K562 (cell line): ENCODE measurements around the gene CLK3. TPM values are rescaled to one million over a fixed set of nuclear protein-coding genes. Genes with fewer than 3 reads are reported as not detected.

Experiments used
- BRD4 ChIP-seq: fragments of 200-600 bp; sonication (generic); IDR thresholded peaks from 2 replicates; pipeline ENCODE4 v1.6.1; 2017; ENCODE audit warnings: inconsistent platforms
- CLOCK ChIP-seq: fragments of 250-450 bp; sonication (Bioruptor Pico); IDR thresholded peaks from 2 replicates; pipeline ENCODE4 v1.4.0; 2020; ENCODE audit warnings: mild to moderate bottlenecking, moderate library complexity, borderline replicate concordance
- CREB5 ChIP-seq: fragments of 250-450 bp; sonication (Bioruptor Pico); IDR thresholded peaks from 2 replicates; pipeline ENCODE4 v1.5.0; 2020; ENCODE audit warnings: mild to moderate bottlenecking
- DACH1 ChIP-seq: fragments of 450-650 bp; IDR thresholded peaks from 2 replicates; pipeline ENCODE4 v1.6.1; 2018; ENCODE audit not compliant: partially characterized antibody
- FOXA1 ChIP-seq: fragments of 450-650 bp; IDR thresholded peaks from 2 replicates; pipeline ENCODE4 v1.6.1; 2016; ENCODE audit warnings: mild to moderate bottlenecking, borderline replicate concordance
- GATAD2A ChIP-seq: fragments of 450-650 bp; IDR thresholded peaks from 2 replicates; pipeline ENCODE4 v1.6.1; 2017
- LEF1 ChIP-seq: fragments of 450-650 bp; IDR thresholded peaks from 2 replicates; pipeline ENCODE4 v1.6.1; 2016; ENCODE audit warnings: mild to moderate bottlenecking
- MAFK ChIP-seq: IDR thresholded peaks from 2 replicates; pipeline ENCODE4 v1.6.1; 2011; ENCODE audit warnings: low read length, improper control_type of control experiment
- NFRKB ChIP-seq: fragments of 450-650 bp; IDR thresholded peaks from 2 replicates; pipeline ENCODE4 v1.6.1; 2016; ENCODE audit warnings: low read depth
- POLR3A ChIP-seq: IDR thresholded peaks from 2 replicates; pipeline ENCODE4 v1.6.1; 2011; ENCODE audit warnings: borderline replicate concordance, mild to moderate bottlenecking, moderate library complexity; ENCODE audit not compliant: insufficient read length, insufficient read depth; ENCODE audit errors: extremely low read depth
- POLR3G ChIP-seq: IDR thresholded peaks from 2 replicates; pipeline ENCODE4 v1.6.1; 2011; ENCODE audit not compliant: insufficient read length, insufficient replicate concordance; ENCODE audit errors: extremely low read depth
- ZNF507 ChIP-seq: conservative IDR thresholded peaks from 2 replicates; pipeline ENCODE4 v1.6.1; 2017; ENCODE audit warnings: missing genetic modification characterization, missing compliant biosample characterization
- ZNF764 ChIP-seq: fragments of 250-450 bp; sonication (Bioruptor Pico); IDR thresholded peaks from 2 replicates; pipeline ENCODE4 v1.4.0; 2020; ENCODE audit warnings: low read depth, mild to moderate bottlenecking, moderate library complexity
- polyA plus RNA-seq, 8 experiments: library from polyadenylated mRNA; depleted of rRNA in 4 of 8; stranded (reverse) in 5 of 8; unstranded in 3 of 8; fragments of >200 nt; fragmentation: Nextera tagmentation in 2 of 8; fragmentation: Illumina TruSeq in 1 of 8; extraction: Ambion mirVana in 2 of 8; extraction: Trizol in 1 of 8; gene quantifications; 2 replicates each; pipeline versions ENCODE4 v1.2.1 to v1.2.3, GENCODE V29; 2011 to 2014; ENCODE audit warnings: inconsistent platforms in 1 of 8, missing spikeins in 1 of 8
- total RNA-seq, 7 experiments: library from RNA; depleted of rRNA in 6 of 7; stranded (reverse); fragments of >200 nt in 6 of 7; fragmentation: Illumina TruSeq in 2 of 7; extraction: Trizol in 2 of 7; gene quantifications; 2 replicates each; pipeline versions ENCODE4 v1.2.1 to v1.2.3, GENCODE V29; 2011 to 2021; ENCODE audit warnings: low replicate concordance in 1 of 7
- TF ChIP-seq, protein P1 (sequence below), 2 experiments: fragments of 450-650 bp; IDR thresholded peaks; 2 replicates each; pipeline ENCODE4 v1.6.1; 2016; ENCODE audit warnings: mild to moderate bottlenecking in 2 of 2, borderline replicate concordance in 1 of 2, low read depth in 1 of 2, moderate library complexity in 1 of 2
- TF ChIP-seq, protein P2 (sequence below): sonication (generic); formaldehyde crosslinking; IDR thresholded peaks from 2 replicates; pipeline ENCODE4 v1.9.0; 2022; ENCODE audit warnings: mild to moderate bottlenecking, missing genetic modification reagents

Gene CLK3
- total and polyA plus RNA-seq, 9 of the 15 experiments (the other 6 are each of a cell fraction or from before 2014, with no cell fraction given): 1.2 to 95.2 (median 51.7) TPM

GRCh38 chr15:74642734-74643664, 27.4 kb downstream of the CLK3 start (continued):
- TF ChIP-seq, protein P1, sequence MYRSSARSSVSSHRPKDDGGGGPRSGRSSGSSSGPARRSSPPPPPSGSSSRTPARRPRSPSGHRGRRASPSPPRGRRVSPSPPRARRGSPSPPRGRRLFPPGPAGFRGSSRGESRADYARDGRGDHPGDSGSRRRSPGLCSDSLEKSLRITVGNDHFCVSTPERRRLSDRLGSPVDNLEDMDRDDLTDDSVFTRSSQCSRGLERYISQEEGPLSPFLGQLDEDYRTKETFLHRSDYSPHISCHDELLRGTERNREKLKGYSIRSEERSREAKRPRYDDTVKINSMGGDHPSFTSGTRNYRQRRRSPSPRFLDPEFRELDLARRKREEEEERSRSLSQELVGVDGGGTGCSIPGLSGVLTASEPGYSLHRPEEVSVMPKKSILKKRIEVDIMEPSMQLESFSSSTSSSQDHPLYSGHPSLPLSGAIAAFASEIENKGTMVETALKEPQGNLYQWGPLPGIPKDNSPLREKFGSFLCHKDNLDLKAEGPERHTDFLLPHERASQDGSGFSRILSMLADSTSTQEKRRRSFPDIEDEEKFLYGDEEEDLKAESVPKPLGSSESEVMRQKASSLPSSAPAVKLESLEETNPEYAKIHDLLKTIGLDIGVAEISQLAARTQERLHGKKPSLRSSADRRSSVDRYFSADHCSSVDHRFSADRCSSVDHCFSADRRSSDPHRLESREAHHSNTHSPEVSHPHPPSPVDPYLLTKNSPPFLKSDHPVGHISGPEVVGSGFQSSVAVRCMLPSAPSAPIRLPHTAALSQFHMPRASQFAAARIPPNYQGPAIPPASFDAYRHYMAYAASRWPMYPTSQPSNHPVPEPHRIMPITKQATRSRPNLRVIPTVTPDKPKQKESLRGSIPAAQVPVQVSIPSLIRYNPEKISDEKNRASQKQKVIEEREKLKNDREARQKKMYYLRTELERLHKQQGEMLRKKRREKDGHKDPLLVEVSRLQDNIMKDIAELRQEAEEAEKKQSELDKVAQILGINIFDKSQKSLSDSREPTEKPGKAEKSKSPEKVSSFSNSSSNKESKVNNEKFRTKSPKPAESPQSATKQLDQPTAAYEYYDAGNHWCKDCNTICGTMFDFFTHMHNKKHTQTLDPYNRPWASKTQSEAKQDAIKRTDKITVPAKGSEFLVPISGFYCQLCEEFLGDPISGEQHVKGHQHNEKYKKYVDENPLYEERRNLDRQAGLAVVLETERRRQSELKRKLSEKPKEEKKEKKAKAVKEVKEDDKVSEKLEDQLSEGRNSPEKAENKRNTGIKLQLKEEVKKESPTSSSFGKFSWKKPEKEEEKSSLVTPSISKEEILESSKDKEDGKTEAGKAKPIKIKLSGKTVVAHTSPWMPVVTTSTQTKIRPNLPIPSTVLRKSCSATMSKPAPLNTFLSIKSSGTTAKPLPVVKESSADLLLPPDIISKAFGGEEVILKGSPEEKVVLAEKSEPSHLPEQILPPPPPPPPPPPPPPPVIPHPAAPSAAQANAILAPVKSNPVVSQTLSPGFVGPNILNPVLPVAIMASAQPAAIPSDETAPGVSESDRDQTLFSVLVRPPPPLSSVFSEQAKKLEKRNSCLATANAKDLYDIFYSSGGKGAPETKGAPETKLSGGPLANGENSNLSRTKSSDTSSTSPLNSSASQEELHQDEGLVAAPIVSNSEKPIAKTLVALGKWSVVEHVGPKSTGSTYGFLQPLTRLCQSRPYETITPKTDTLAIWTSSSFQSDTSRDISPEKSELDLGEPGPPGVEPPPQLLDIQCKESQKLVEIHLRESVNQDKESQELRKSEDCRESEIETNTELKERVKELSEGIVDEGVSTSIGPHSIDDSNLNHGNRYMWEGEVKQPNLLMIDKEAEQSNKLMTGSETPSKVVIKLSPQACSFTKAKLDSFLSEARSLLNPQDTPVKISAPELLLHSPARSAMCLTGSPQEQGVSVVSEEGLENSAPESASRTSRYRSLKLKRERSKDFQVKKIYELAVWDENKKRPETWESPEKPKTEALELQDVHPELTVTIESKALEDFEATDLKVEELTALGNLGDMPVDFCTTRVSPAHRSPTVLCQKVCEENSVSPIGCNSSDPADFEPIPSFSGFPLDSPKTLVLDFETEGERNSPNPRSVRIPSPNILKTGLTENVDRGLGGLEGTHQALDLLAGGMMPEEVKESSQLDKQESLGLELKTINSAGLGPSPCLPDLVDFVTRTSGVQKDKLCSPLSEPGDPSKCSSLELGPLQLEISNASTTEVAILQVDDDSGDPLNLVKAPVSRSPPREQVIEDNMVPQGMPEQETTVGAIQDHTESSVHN (IDR thresholded peaks at IDR 0.05; ENCODE audit: borderline replicate concordance in 1 of 2, low read depth in 1 of 2): no peak
- no peak for TF ChIP-seq NFRKB
- TF ChIP-seq POLR3G: no peak
- peak; percentile 33; the same call in 1 of the 2 replicates for TF ChIP-seq LEF1
- no peak for TF ChIP-seq FOXA1
- no peak for TF ChIP-seq POLR3A
- no peak for TF ChIP-seq ZNF764 (CRISPR knock-in tag)
- no peak for TF ChIP-seq CREB5 (CRISPR knock-in tag)
- no peak for TF ChIP-seq CLOCK (CRISPR knock-in tag)
- TF ChIP-seq, protein P2, sequence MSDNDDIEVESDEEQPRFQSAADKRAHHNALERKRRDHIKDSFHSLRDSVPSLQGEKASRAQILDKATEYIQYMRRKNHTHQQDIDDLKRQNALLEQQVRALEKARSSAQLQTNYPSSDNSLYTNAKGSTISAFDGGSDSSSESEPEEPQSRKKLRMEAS (CRISPR knock-in tag): no peak
- no peak for TF ChIP-seq DACH1
- no peak for TF ChIP-seq GATAD2A
- no peak for TF ChIP-seq BRD4
- TF ChIP-seq MAFK: peak; percentile 71; the same call in 1 of the 2 replicates
- no peak for TF ChIP-seq ZNF507 (tag)
